ENCODE results near the gene PPP1R37. TPM values are rescaled to one million over a fixed set of nuclear protein-coding genes. Genes with fewer than 3 reads are reported as not detected.

PPP1R37 gene
- total RNA-seq, 1 experiment from 2014 or later, result 33.6 TPM

GRCh38 chr19:45179892-45180370 lies 87.0 kb downstream of the PPP1R37 start:
- Histone ChIP-seq H4K5ac (ENCODE audit: insufficient read length, low read depth, low read length) (no peak overlapping the region), H3K18ac (ENCODE audit: insufficient read length, low read depth, low read length) (no peak overlapping the region), H3K23me2 (ENCODE audit: insufficient read length, low read depth, low read length, poor library complexity, severe bottlenecking) (peaks cover 13% of the 10 kb centered on the region), H2BK15ac (ENCODE audit: low read depth, low read length) (no peak overlapping the region), H4K20me1 (ENCODE audit: control insufficient read depth, insufficient read depth, insufficient read length) (no peaks in the 10 kb centered on the region), H3K4me1 (ENCODE audit: insufficient read depth, low read length) (no peaks in the 10 kb centered on the region), H3K4ac (ENCODE audit: low read depth, low read length) (no peak overlapping the region), H2BK20ac (ENCODE audit: low read depth, low read length, poor library complexity, severe bottlenecking) (no peak overlapping the region), H3K9ac (ENCODE audit: extremely low read depth, insufficient read length, low read length) (peak overlapping the region; percentile 26), H4K8ac (replicated peaks; ENCODE audit: insufficient read length, low read depth, low read length) (no peak overlapping the region), H3K4me2 (ENCODE audit: insufficient read depth, insufficient read length, low read length) (peak overlapping the region; percentile 79), H4K91ac (ENCODE audit: insufficient read length, low read depth, low read length) (no peak overlapping the region), H3K27ac (ENCODE audit: insufficient read length, low read depth, low read length) (no peak overlapping the region), H3K27me3 (ENCODE audit: insufficient read depth, low read length) (no peaks in the 10 kb centered on the region), H2BK120ac (ENCODE audit: low read depth, low read length, poor library complexity, severe bottlenecking) (no peak overlapping the region), H3K14ac (ENCODE audit: insufficient read depth, low read length) (no peak overlapping the region), H2BK5ac (ENCODE audit: insufficient read length, low read length) (no peak overlapping the region), H2AK5ac (ENCODE audit: insufficient read length, low read length) (no peak overlapping the region), H2BK12ac (ENCODE audit: insufficient read length, low read depth, low read length) (no peak overlapping the region), H3T11ph (ENCODE audit: low read length) (no peak overlapping the region), H3K9me3 (ENCODE audit: control insufficient read depth, low read depth, low read length) (no peaks in the 10 kb centered on the region), H3K79me2 (ENCODE audit: insufficient read depth, low read length) (no peaks in the 10 kb centered on the region), H3K79me1 (ENCODE audit: insufficient read depth, low read depth, low read length, poor library complexity, severe bottlenecking) (no peaks in the 10 kb centered on the region), H2AFZ (ENCODE audit: low read length) (no peak overlapping the region), H3K23ac (ENCODE audit: insufficient read length, low read depth, low read length) (no peak overlapping the region), H3K56ac (ENCODE audit: insufficient read length, low read depth, low read length) (no peak overlapping the region)
- no peaks in the 10 kb centered on the region for H3K9me3 Mint-ChIP-seq
- peaks cover 0 to 4% (median 2%) of the 10 kb centered on the region in 3 experiments; a peak in 2 of 7 replicates for H3K36me3 Mint-ChIP-seq (ENCODE audit: insufficient read depth in 1 of 3, low read depth in 3 of 3)
- H3K4me3 Mint-ChIP-seq, result peak overlapping the region; percentile 67 to 80
- peaks cover 0 to 10% of the 10 kb centered on the region in 2 experiments; a peak in 3 of 4 replicates for H3K4me1 Mint-ChIP-seq
- no peak overlapping the region for H3K27ac Mint-ChIP-seq
- no peak for DNase-seq
- no peak for TF ChIP-seq CTCF (conservative IDR thresholded peaks at IDR 0.05)
- peaks cover 5% of the 10 kb centered on the region for H3K27me3 Mint-ChIP-seq (ENCODE audit: low read depth)
- no CpG with 5 or more reads among the region's 9 CpGs for WGBS (ENCODE audit: extremely low coverage, insufficient read length, low lambda C conversion rate)

Data from H9 (cell line).